Endothelial cell of umbilical vein (primary cell): ENCODE measurements around the gene IFT27. TPM values are rescaled to one million over a fixed set of nuclear protein-coding genes. Genes with fewer than 3 reads are reported as not detected.

Experiments
- BruUV-seq: library from RNA; stranded (reverse); fragments of 400-500 nt; replicated peaks from 2 replicates; lab custom pipeline; 2021; lab: Mats Ljungman, UMichigan
- CTCF ChIA-PET: fragments of 300-600, 350-600 bp; sonication (Branson Sonifier 250); formaldehyde crosslinking; loops from one replicate; lab custom pipeline; 2021; ENCODE audit warnings: antibody characterized with exemption, inconsistent platforms; lab: Charles Lee
- POLR2A ChIA-PET: fragments of 300-600, 350-600 bp; sonication (Branson Sonifier 250); formaldehyde crosslinking; loops from one replicate; lab custom pipeline; 2021; ENCODE audit warnings: antibody characterized with exemption, inconsistent platforms; lab: Charles Lee
- DNase-seq: peaks from one replicate; pipeline ENCODE4 v3.0.0-alpha.2; 2011; ENCODE audit warnings: low read depth, low spot score
- FAIRE-seq: peaks from 2 replicates; lab custom pipeline; 2011; peaks lifted over from hg19 to GRCh38; lab: Jason Lieb, UNC
- H2AFZ ChIP-seq: 2 replicates; pipeline ENCODE4 v1.6.0; 2012; ENCODE audit warnings: low read depth, low read length, control low read depth, inconsistent platforms
- H3K27ac ChIP-seq: 2 replicates; pipeline ENCODE4 v1.5.1; 2011; ENCODE audit warnings: low read depth, mild to moderate bottlenecking, control low read depth, low read length, moderate library complexity; ENCODE audit not compliant: insufficient read depth
- H3K27me3 ChIP-seq, 2 experiments: 2 replicates each; pipeline versions ENCODE4 v1.6.0 to v1.6.1; 2011; ENCODE audit warnings: low read length in 2 of 2, mixed read lengths in 1 of 2; ENCODE audit not compliant: control insufficient read depth in 2 of 2, insufficient read depth in 2 of 2
- H3K36me3 ChIP-seq, 2 experiments: 2 replicates in 1 of 2; 3 replicates in 1 of 2; pipeline ENCODE4 v1.5.1; 2011; ENCODE audit warnings: low read length in 2 of 2, mild to moderate bottlenecking in 1 of 2, moderate library complexity in 1 of 2; ENCODE audit not compliant: control insufficient read depth in 2 of 2, insufficient read depth in 2 of 2; ENCODE audit errors: extremely low read depth in 1 of 2
- H3K4me1 ChIP-seq: 3 replicates; pipeline ENCODE4 v1.5.1; 2011; ENCODE audit warnings: mild to moderate bottlenecking, low read length; ENCODE audit not compliant: control insufficient read depth, insufficient read depth; ENCODE audit errors: extremely low read depth
- H3K4me2 ChIP-seq: 2 replicates; pipeline ENCODE4 v1.6.1; 2011; ENCODE audit warnings: low read length, control low read depth, mixed read lengths; ENCODE audit not compliant: insufficient read depth
- H3K4me3 ChIP-seq, 3 experiments: fragments of 200-600 bp in 1 of 3; sonication (generic), shearing (Covaris generic) in 1 of 3; replicated peaks in 1 of 3; 2 replicates each; pipeline ENCODE4 v1.5.1; 2011 to 2016; ENCODE audit warnings: control low read depth in 3 of 3, low read length in 3 of 3, mild to moderate bottlenecking in 2 of 3, inconsistent platforms in 1 of 3, low read depth in 1 of 3, moderate library complexity in 1 of 3; ENCODE audit not compliant: insufficient read depth in 1 of 3
- H3K79me2 ChIP-seq: 2 replicates; pipeline ENCODE4 v1.6.0; 2012; ENCODE audit warnings: low read length, inconsistent platforms; ENCODE audit not compliant: control insufficient read depth, insufficient read depth
- H3K9ac ChIP-seq: replicated peaks from 2 replicates; pipeline ENCODE3; 2011; ENCODE audit warnings: low read length, control low read depth; ENCODE audit not compliant: insufficient read depth; ENCODE audit errors: extremely low read depth
- H3K9me1 ChIP-seq: replicated peaks from 3 replicates; pipeline ENCODE4 v1.6.0; 2011; ENCODE audit warnings: mild to moderate bottlenecking, low read length; ENCODE audit not compliant: control insufficient read depth, insufficient read depth; ENCODE audit errors: extremely low read depth
- H3K9me3 ChIP-seq: replicated peaks from 2 replicates; pipeline ENCODE4 v1.5.1; 2012; ENCODE audit warnings: low read length, inconsistent platforms; ENCODE audit not compliant: control insufficient read depth, insufficient read depth
- H4K20me1 ChIP-seq: replicated peaks from 2 replicates; pipeline ENCODE3; 2011; ENCODE audit warnings: mild to moderate bottlenecking, low read length; ENCODE audit not compliant: control insufficient read depth, insufficient read depth; ENCODE audit errors: extremely low read depth
- EZH2 ChIP-seq: IDR thresholded peaks from 2 replicates; pipeline ENCODE4 v1.6.1; 2012; ENCODE audit warnings: borderline replicate concordance, low read depth, mild to moderate bottlenecking, moderate library complexity, low read length, inconsistent platforms; ENCODE audit not compliant: severe bottlenecking
- FOS ChIP-seq: IDR thresholded peaks from 2 replicates; pipeline ENCODE4 v1.6.1; 2011; ENCODE audit warnings: mild to moderate bottlenecking, low read length, moderate library complexity, borderline replicate concordance; ENCODE audit not compliant: insufficient read depth
- GATA2 ChIP-seq: IDR thresholded peaks from 2 replicates; pipeline ENCODE4 v1.7.0; 2011; ENCODE audit warnings: low read depth, mild to moderate bottlenecking, moderate library complexity, mixed read lengths, low read length; ENCODE audit not compliant: insufficient read length, insufficient read depth
- JUN ChIP-seq: IDR thresholded peaks from 2 replicates; pipeline ENCODE4 v1.6.1; 2011; ENCODE audit warnings: borderline replicate concordance, low read depth; ENCODE audit not compliant: insufficient read length, insufficient read depth
- MAX ChIP-seq: IDR thresholded peaks from 2 replicates; pipeline ENCODE4 v1.6.1; 2011; ENCODE audit not compliant: insufficient read depth, insufficient read length
- MYC ChIP-seq: IDR thresholded peaks from one replicate; pipeline ENCODE4 v1.6.1; 2011; ENCODE audit warnings: mild to moderate bottlenecking, low read depth, low read length
- POLR2A ChIP-seq: IDR thresholded peaks from 2 replicates; pipeline ENCODE4 v1.6.1; 2012; ENCODE audit warnings: low read depth, mild to moderate bottlenecking, control low read depth, low read length
- POLR2AphosphoS5 ChIP-seq: IDR thresholded peaks from 2 replicates; pipeline ENCODE4 v1.6.1; 2012; ENCODE audit warnings: low read depth, mild to moderate bottlenecking, control low read depth, low read length, moderate library complexity; ENCODE audit not compliant: insufficient read depth
- dilution Hi-C: fragments of 300-500 bp; cut with MboI; formaldehyde crosslinking; loops from one replicate; pipeline ENCODE4 v1.15.0; 2019; ENCODE audit warnings: low sequenced_read_pairs; ENCODE audit not compliant: extremely low pct_ligation_motif_present
- intact Hi-C: fragments of 100-400 bp; cut with micrococcal nuclease; formaldehyde crosslinking; loops from one replicate; pipeline ENCODE4 v1.10.0; 2022
- polyA plus RNA-seq, 4 experiments: library from polyadenylated mRNA; depleted of rRNA in 3 of 4; stranded (reverse) in 3 of 4; unstranded in 1 of 4; fragments of >200 nt; gene quantifications; 2 replicates each; pipeline versions ENCODE4 v1.2.1 to v1.2.3, GENCODE V29; 2011 to 2012; ENCODE audit warnings: missing spikeins in 1 of 4
- total RNA-seq: library from RNA; stranded (reverse); gene quantifications from 2 replicates; pipeline ENCODE4 v1.2.3, GENCODE V29; 2021
- TF ChIP-seq, protein P1 (sequence below), 2 donors: IDR thresholded peaks; 1 replicate in 1 of 2; 2 replicates in 1 of 2; pipeline ENCODE4 v1.5.1; 2011; ENCODE audit warnings: low read length in 2 of 2, mild to moderate bottlenecking in 2 of 2, moderate library complexity in 2 of 2, control low read depth in 1 of 2, inconsistent platforms in 1 of 2, low read depth in 1 of 2; ENCODE audit not compliant: insufficient read depth in 1 of 2; ENCODE audit errors: extremely low read depth in 1 of 2

IFT27 gene
- total and polyA plus RNA-seq, 2 donors (not counting 3 experiments of a cell fraction or from before 2014, with no cell fraction given): 29.9 to 33.7 TPM

DNA sequence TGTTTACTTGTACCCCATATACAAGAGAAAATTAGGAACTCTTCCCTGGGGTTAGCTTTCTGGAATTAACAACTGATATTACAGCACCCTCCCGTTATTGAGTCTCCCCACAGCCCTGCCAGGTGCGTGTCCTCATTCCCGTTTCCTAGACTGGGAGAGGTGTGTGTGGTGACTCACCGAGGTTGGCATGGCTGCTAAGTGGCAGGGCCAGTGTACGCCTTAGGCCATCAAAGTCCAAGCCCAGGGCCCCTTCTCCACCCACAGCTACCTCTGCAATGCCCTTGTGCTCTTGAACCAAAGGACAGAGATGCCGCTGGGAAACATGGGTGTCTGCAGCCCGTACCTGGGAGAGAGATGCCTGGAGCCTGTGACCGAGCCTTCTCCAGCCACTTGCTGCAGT, 12.3 kb downstream of the IFT27 start:
- no peak overlapping the region for H2AFZ ChIP-seq
- no peaks in the 10 kb centered on the region for H3K9me3 ChIP-seq
- H3K9me1 ChIP-seq: no peaks in the 10 kb centered on the region
- no peaks in the 10 kb centered on the region for H3K27me3 ChIP-seq
- no peak overlapping the region for H3K4me2 ChIP-seq
- no peak overlapping the region for H3K4me3 ChIP-seq
- no peaks in the 10 kb centered on the region for H3K4me1 ChIP-seq
- H3K27ac ChIP-seq: no peak overlapping the region
- H3K79me2 ChIP-seq: no peaks in the 10 kb centered on the region
- TF ChIP-seq GATA2 (no peak), POLR2A (no peak), JUN (no peak), POLR2AphosphoS5 (no peak), MYC (no peak), FOS (no peak), EZH2 (no peak), MAX (no peak)
- TF ChIP-seq, protein P1, sequence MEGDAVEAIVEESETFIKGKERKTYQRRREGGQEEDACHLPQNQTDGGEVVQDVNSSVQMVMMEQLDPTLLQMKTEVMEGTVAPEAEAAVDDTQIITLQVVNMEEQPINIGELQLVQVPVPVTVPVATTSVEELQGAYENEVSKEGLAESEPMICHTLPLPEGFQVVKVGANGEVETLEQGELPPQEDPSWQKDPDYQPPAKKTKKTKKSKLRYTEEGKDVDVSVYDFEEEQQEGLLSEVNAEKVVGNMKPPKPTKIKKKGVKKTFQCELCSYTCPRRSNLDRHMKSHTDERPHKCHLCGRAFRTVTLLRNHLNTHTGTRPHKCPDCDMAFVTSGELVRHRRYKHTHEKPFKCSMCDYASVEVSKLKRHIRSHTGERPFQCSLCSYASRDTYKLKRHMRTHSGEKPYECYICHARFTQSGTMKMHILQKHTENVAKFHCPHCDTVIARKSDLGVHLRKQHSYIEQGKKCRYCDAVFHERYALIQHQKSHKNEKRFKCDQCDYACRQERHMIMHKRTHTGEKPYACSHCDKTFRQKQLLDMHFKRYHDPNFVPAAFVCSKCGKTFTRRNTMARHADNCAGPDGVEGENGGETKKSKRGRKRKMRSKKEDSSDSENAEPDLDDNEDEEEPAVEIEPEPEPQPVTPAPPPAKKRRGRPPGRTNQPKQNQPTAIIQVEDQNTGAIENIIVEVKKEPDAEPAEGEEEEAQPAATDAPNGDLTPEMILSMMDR (IDR thresholded peaks at IDR 0.05; ENCODE audit: extremely low read depth in 1 of 2, insufficient read depth in 1 of 2, low read depth in 1 of 2, low read length in 2 of 2): no peak
- H4K20me1 ChIP-seq: no peaks in the 10 kb centered on the region
- dilution Hi-C loops (no loop called here), intact Hi-C loops (no loop called here)
- DNase-seq (no peak), FAIRE-seq (no peak)
- ChIA-PET CTCF (interaction anchor here (1.0 to 2.8 kb wide), 4 partner anchors 10 to 93 kb away, joined by 3 to 10 read pairs (median 7); partner anchors contain the start of gene IFT27), POLR2A (no interaction called here)
- no TSS peak for BruUV-seq
- H3K36me3 ChIP-seq: peaks cover 0 to 13% of the 10 kb centered on the region in 2 experiments
- H3K9ac ChIP-seq: no peak overlapping the region
